HEK293 (cell line): ENCODE data around the gene WDFY3.

Source experiments
- BCL11B ChIP-seq: fragments of 450-650 bp; formaldehyde crosslinking; IDR thresholded peaks from 2 replicates; pipeline ENCODE4 v1.5.1; 2016; ENCODE audit warnings: low read depth, missing biosample characterization, missing genetic modification characterization
- GFI1B ChIP-seq: fragments of 450-650 bp; formaldehyde crosslinking; IDR thresholded peaks from 2 replicates; pipeline ENCODE4 v1.5.1; 2016; ENCODE audit warnings: missing biosample characterization, missing genetic modification characterization
- GLIS2 ChIP-seq: fragments of 450-650 bp; formaldehyde crosslinking; IDR thresholded peaks from 2 replicates; pipeline ENCODE4 v1.5.1; 2016; ENCODE audit warnings: missing biosample characterization, missing genetic modification characterization
- HOXA7 ChIP-seq: sonication (generic); formaldehyde crosslinking; IDR thresholded peaks from 2 replicates; pipeline ENCODE4 v1.8.1; 2022; ENCODE audit warnings: missing genetic modification reagents, borderline replicate concordance
- IKZF3 ChIP-seq: fragments of 450-650 bp; IDR thresholded peaks from 2 replicates; pipeline ENCODE4 v1.5.0; 2018; ENCODE audit warnings: missing biosample characterization, mild to moderate bottlenecking, missing genetic modification characterization, moderate library complexity
- KLF10 ChIP-seq: fragments of 450-650 bp; IDR thresholded peaks from 2 replicates; pipeline ENCODE4 v1.5.1; 2018; ENCODE audit warnings: missing biosample characterization, mild to moderate bottlenecking, missing genetic modification characterization
- MEIS1 ChIP-seq: sonication (generic); formaldehyde crosslinking; IDR thresholded peaks from 2 replicates; pipeline ENCODE4 v1.8.1; 2022; ENCODE audit warnings: missing genetic modification reagents, mild to moderate bottlenecking, borderline replicate concordance
- SCRT1 ChIP-seq: fragments of 450-650 bp; formaldehyde crosslinking; IDR thresholded peaks from 2 replicates; pipeline ENCODE4 v1.5.1; 2016; ENCODE audit warnings: missing biosample characterization, missing genetic modification characterization, borderline replicate concordance
- TCF7L2 ChIP-seq: IDR thresholded peaks from 2 replicates; pipeline ENCODE4 v1.6.1; 2011; ENCODE audit warnings: low read depth, mild to moderate bottlenecking, inconsistent platforms, low read length, moderate library complexity, borderline replicate concordance
- ZBTB8A ChIP-seq: fragments of 450-650 bp; formaldehyde crosslinking; IDR thresholded peaks from 2 replicates; pipeline ENCODE4 v1.5.1; 2016; ENCODE audit warnings: missing biosample characterization, missing genetic modification characterization
- ZFP3 ChIP-seq: fragments of 450-650 bp; formaldehyde crosslinking; IDR thresholded peaks from 2 replicates; pipeline ENCODE4 v1.5.1; 2016; ENCODE audit warnings: low read depth, missing biosample characterization, missing genetic modification characterization
- ZNF10 ChIP-seq: fragments of 450-650 bp; formaldehyde crosslinking; IDR thresholded peaks from 2 replicates; pipeline ENCODE4 v1.5.1; 2017; ENCODE audit warnings: missing biosample characterization, missing genetic modification characterization
- ZNF184 ChIP-seq: fragments of 450-650 bp; IDR thresholded peaks from 2 replicates; pipeline ENCODE4 v1.5.1; 2018; ENCODE audit warnings: missing biosample characterization, mild to moderate bottlenecking, missing genetic modification characterization
- ZNF426 ChIP-seq: fragments of 450-650 bp; formaldehyde crosslinking; IDR thresholded peaks from 2 replicates; pipeline ENCODE4 v1.5.1; 2017; ENCODE audit warnings: missing biosample characterization, missing genetic modification characterization, mild to moderate bottlenecking, inconsistent platforms, moderate library complexity
- ZNF530 ChIP-seq: fragments of 450-650 bp; formaldehyde crosslinking; IDR thresholded peaks from 2 replicates; pipeline ENCODE4 v1.5.1; 2016; ENCODE audit warnings: low read depth, missing biosample characterization, missing genetic modification characterization
- ZNF843 ChIP-seq: fragments of 450-650 bp; formaldehyde crosslinking; IDR thresholded peaks from 2 replicates; pipeline ENCODE4 v1.5.1; 2016; ENCODE audit warnings: missing biosample characterization, missing genetic modification characterization
- TF ChIP-seq, protein P1 (sequence below): fragments of 450-650 bp; formaldehyde crosslinking; IDR thresholded peaks from 2 replicates; pipeline ENCODE4 v1.5.1; 2016; ENCODE audit warnings: missing biosample characterization, missing genetic modification characterization
- TF ChIP-seq, protein P2 (sequence below): fragments of 450-650 bp; formaldehyde crosslinking; IDR thresholded peaks from 2 replicates; pipeline ENCODE4 v1.5.1; 2017; ENCODE audit warnings: missing biosample characterization, missing genetic modification characterization
- TF ChIP-seq, protein P3 (sequence below): fragments of 450-650 bp; formaldehyde crosslinking; IDR thresholded peaks from 2 replicates; pipeline ENCODE4 v1.5.1; 2016; ENCODE audit warnings: missing biosample characterization, missing genetic modification characterization
- TF ChIP-seq, protein P4 (sequence below): fragments of 450-650 bp; formaldehyde crosslinking; IDR thresholded peaks from 2 replicates; pipeline ENCODE4 v1.5.1; 2017; ENCODE audit warnings: missing biosample characterization, mild to moderate bottlenecking, missing genetic modification characterization, moderate library complexity
- TF ChIP-seq, protein P5 (sequence below): fragments of 450-650 bp; formaldehyde crosslinking; IDR thresholded peaks from 2 replicates; pipeline ENCODE4 v1.5.1; 2016; ENCODE audit warnings: missing biosample characterization, missing genetic modification characterization
- TF ChIP-seq, protein P6 (sequence below): fragments of 450-650 bp; formaldehyde crosslinking; IDR thresholded peaks from 2 replicates; pipeline ENCODE4 v1.5.1; 2017; ENCODE audit warnings: missing biosample characterization, missing genetic modification characterization
- TF ChIP-seq, protein P7 (sequence below): fragments of 450-650 bp; formaldehyde crosslinking; IDR thresholded peaks from 2 replicates; pipeline ENCODE4 v1.5.1; 2016; ENCODE audit warnings: missing biosample characterization, missing genetic modification characterization
- TF ChIP-seq, protein P8 (sequence below): fragments of 450-650 bp; formaldehyde crosslinking; IDR thresholded peaks from 2 replicates; pipeline ENCODE4 v1.5.1; 2016; ENCODE audit warnings: missing biosample characterization, missing genetic modification characterization

Gene WDFY3

DNA sequence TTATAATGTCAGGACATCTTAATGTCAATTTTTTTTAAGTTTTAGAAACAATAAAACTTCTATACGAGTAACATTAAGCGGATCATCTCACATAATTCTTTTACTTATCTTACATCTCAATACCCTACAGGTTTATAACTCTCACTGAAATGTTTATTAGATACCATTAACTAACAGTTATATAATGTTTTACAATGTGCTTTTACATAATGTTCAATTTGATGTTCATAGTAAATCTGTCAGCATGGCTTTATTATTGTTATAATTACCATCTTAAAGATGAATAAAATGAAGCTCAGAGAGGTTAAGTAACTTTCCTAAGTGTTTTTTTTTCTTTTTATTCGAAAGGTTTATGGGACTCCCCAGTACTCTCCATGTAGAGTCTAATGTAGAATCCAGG lies 33.9 kb upstream of the WDFY3 start (continued):
- TF ChIP-seq, protein P1, sequence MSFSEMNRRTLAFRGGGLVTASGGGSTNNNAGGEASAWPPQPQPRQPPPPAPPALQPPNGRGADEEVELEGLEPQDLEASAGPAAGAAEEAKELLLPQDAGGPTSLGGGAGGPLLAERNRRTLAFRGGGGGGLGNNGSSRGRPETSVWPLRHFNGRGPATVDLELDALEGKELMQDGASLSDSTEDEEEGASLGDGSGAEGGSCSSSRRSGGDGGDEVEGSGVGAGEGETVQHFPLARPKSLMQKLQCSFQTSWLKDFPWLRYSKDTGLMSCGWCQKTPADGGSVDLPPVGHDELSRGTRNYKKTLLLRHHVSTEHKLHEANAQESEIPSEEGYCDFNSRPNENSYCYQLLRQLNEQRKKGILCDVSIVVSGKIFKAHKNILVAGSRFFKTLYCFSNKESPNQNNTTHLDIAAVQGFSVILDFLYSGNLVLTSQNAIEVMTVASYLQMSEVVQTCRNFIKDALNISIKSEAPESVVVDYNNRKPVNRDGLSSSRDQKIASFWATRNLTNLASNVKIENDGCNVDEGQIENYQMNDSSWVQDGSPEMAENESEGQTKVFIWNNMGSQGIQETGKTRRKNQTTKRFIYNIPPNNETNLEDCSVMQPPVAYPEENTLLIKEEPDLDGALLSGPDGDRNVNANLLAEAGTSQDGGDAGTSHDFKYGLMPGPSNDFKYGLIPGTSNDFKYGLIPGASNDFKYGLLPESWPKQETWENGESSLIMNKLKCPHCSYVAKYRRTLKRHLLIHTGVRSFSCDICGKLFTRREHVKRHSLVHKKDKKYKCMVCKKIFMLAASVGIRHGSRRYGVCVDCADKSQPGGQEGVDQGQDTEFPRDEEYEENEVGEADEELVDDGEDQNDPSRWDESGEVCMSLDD (tag by site-specific recombination), result no peak
- TF ChIP-seq, protein P2, sequence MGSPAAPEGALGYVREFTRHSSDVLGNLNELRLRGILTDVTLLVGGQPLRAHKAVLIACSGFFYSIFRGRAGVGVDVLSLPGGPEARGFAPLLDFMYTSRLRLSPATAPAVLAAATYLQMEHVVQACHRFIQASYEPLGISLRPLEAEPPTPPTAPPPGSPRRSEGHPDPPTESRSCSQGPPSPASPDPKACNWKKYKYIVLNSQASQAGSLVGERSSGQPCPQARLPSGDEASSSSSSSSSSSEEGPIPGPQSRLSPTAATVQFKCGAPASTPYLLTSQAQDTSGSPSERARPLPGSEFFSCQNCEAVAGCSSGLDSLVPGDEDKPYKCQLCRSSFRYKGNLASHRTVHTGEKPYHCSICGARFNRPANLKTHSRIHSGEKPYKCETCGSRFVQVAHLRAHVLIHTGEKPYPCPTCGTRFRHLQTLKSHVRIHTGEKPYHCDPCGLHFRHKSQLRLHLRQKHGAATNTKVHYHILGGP, result 0 out of 2 replicates have a peak, but pooled peaks have one; percentile 22
- 0 out of 2 replicates have a peak, but pooled peaks have one; percentile 40 for TF ChIP-seq IKZF3 (tag by site-specific recombination)
- TF ChIP-seq KLF10, result no peak
- TF ChIP-seq, protein P3, sequence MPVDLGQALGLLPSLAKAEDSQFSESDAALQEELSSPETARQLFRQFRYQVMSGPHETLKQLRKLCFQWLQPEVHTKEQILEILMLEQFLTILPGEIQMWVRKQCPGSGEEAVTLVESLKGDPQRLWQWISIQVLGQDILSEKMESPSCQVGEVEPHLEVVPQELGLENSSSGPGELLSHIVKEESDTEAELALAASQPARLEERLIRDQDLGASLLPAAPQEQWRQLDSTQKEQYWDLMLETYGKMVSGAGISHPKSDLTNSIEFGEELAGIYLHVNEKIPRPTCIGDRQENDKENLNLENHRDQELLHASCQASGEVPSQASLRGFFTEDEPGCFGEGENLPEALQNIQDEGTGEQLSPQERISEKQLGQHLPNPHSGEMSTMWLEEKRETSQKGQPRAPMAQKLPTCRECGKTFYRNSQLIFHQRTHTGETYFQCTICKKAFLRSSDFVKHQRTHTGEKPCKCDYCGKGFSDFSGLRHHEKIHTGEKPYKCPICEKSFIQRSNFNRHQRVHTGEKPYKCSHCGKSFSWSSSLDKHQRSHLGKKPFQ (tag by site-specific recombination), result peak; percentile 42
- TF ChIP-seq GFI1B (tag by site-specific recombination), result no peak
- TF ChIP-seq ZNF10 (tag by site-specific recombination), result no peak
- TF ChIP-seq MEIS1, result no peak
- peak; percentile 42; the same call in 1 of the 2 replicates for TF ChIP-seq ZBTB8A (tag by site-specific recombination)
- TF ChIP-seq HOXA7 (CRISPR knock-in tag), result no peak
- TF ChIP-seq ZNF426 (tag by site-specific recombination), result peak; percentile 9; the same call in 1 of the 2 replicates
- TF ChIP-seq, protein P4, sequence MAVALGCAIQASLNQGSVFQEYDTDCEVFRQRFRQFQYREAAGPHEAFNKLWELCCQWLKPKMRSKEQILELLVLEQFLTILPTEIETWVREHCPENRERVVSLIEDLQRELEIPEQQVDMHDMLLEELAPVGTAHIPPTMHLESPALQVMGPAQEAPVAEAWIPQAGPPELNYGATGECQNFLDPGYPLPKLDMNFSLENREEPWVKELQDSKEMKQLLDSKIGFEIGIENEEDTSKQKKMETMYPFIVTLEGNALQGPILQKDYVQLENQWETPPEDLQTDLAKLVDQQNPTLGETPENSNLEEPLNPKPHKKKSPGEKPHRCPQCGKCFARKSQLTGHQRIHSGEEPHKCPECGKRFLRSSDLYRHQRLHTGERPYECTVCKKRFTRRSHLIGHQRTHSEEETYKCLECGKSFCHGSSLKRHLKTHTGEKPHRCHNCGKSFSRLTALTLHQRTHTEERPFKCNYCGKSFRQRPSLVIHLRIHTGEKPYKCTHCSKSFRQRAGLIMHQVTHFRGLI (tag by site-specific recombination), result no peak
- TF ChIP-seq ZNF530 (tag by site-specific recombination), result no peak
- TF ChIP-seq GLIS2, result no peak
- TF ChIP-seq, protein P5, sequence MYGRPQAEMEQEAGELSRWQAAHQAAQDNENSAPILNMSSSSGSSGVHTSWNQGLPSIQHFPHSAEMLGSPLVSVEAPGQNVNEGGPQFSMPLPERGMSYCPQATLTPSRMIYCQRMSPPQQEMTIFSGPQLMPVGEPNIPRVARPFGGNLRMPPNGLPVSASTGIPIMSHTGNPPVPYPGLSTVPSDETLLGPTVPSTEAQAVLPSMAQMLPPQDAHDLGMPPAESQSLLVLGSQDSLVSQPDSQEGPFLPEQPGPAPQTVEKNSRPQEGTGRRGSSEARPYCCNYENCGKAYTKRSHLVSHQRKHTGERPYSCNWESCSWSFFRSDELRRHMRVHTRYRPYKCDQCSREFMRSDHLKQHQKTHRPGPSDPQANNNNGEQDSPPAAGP (tag by site-specific recombination), result no peak
- TF ChIP-seq ZFP3 (tag by site-specific recombination), result 0 out of 2 replicates have a peak, but pooled peaks have one; percentile 25
- TF ChIP-seq TCF7L2, result peak; percentile 89
- TF ChIP-seq, protein P6, sequence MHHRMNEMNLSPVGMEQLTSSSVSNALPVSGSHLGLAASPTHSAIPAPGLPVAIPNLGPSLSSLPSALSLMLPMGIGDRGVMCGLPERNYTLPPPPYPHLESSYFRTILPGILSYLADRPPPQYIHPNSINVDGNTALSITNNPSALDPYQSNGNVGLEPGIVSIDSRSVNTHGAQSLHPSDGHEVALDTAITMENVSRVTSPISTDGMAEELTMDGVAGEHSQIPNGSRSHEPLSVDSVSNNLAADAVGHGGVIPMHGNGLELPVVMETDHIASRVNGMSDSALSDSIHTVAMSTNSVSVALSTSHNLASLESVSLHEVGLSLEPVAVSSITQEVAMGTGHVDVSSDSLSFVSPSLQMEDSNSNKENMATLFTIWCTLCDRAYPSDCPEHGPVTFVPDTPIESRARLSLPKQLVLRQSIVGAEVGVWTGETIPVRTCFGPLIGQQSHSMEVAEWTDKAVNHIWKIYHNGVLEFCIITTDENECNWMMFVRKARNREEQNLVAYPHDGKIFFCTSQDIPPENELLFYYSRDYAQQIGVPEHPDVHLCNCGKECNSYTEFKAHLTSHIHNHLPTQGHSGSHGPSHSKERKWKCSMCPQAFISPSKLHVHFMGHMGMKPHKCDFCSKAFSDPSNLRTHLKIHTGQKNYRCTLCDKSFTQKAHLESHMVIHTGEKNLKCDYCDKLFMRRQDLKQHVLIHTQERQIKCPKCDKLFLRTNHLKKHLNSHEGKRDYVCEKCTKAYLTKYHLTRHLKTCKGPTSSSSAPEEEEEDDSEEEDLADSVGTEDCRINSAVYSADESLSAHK, result peak; percentile 40; the same call in 1 of the 2 replicates
- TF ChIP-seq ZNF843 (tag by site-specific recombination), result peak; percentile 94
- no peak for TF ChIP-seq ZNF184 (tag by site-specific recombination)
- peak; percentile 93 for TF ChIP-seq BCL11B (tag by site-specific recombination)
- TF ChIP-seq, protein P7, sequence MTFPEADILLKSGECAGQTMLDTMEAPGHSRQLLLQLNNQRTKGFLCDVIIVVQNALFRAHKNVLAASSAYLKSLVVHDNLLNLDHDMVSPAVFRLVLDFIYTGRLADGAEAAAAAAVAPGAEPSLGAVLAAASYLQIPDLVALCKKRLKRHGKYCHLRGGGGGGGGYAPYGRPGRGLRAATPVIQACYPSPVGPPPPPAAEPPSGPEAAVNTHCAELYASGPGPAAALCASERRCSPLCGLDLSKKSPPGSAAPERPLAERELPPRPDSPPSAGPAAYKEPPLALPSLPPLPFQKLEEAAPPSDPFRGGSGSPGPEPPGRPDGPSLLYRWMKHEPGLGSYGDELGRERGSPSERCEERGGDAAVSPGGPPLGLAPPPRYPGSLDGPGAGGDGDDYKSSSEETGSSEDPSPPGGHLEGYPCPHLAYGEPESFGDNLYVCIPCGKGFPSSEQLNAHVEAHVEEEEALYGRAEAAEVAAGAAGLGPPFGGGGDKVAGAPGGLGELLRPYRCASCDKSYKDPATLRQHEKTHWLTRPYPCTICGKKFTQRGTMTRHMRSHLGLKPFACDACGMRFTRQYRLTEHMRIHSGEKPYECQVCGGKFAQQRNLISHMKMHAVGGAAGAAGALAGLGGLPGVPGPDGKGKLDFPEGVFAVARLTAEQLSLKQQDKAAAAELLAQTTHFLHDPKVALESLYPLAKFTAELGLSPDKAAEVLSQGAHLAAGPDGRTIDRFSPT (tag by site-specific recombination), result 0 out of 2 replicates have a peak, but pooled peaks have one; percentile 46
- TF ChIP-seq, protein P8, sequence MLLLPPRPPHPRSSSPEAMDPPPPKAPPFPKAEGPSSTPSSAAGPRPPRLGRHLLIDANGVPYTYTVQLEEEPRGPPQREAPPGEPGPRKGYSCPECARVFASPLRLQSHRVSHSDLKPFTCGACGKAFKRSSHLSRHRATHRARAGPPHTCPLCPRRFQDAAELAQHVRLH (tag by site-specific recombination), result peak; percentile 88
- TF ChIP-seq SCRT1 (tag by site-specific recombination), result peak; percentile 62; the same call in 1 of the 2 replicates
